Suprapubic skin (tissue), 3 donors: Measurements from ENCODE around the gene NEK6.

ENCODE experiments used
- EP300 ChIP-seq: sonication (generic); formaldehyde crosslinking; IDR thresholded peaks from one replicate; pipeline ENCODE4 v1.6.1; 2017; ENCODE audit warnings: antibody characterized with exemption
- POLR2A ChIP-seq, 2 donors: fragments of 450-650 bp; IDR thresholded peaks; one replicate each; pipeline ENCODE4 v1.6.1; 2017; ENCODE audit warnings: antibody characterized with exemption in 2 of 2, mild to moderate bottlenecking in 2 of 2, moderate library complexity in 2 of 2
- TF ChIP-seq, protein P1 (sequence below), 2 donors: fragments of 200-600 bp in 1 of 2; fragments of 450-650 bp in 1 of 2; sonication (generic) in 1 of 2; IDR thresholded peaks; one replicate each; pipeline ENCODE4 v1.5.1; 2016 to 2019; ENCODE audit warnings: antibody characterized with exemption in 2 of 2, mild to moderate bottlenecking in 1 of 2, moderate library complexity in 1 of 2

DNA sequence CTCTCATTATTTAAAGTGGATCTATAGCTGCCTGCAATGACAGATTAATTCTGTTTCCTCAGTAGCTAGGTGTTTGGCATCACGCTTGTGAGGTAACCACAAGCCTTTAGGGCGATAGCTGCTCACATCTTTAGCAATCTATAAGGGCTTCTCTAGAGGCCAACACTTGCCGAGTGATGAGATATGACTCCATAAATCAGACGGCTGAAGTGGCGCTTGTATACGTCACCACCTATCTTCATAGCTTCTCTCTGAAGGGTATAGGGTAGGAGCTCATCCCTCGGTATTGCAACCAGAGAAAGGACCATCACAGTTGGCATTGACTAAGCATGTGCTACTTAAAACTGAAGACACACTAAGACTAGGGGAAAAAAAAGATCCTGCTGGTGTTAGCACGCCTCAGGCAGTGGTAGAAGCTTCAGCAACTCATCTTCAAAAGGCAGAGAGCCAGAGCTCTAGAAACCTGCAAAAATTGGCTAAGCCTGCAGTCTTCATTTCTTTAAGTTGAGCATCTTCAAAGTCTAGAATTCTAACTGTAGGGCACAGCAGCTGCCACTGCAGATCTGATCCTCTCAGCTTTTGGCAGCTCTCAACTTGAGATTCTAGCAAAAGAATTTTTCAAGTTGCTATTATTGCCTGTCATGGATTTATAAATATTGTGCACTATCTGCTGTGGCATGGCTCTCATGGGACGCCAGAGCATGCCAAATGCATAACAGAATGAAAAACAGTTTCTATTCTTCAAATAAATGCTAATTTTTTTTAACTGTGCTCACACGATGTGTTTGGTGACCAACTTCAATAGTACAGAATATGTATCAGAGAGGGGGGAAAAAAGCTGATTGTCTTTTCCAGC is 120.0 kb downstream of the NEK6 start:
- TF ChIP-seq, protein P1, sequence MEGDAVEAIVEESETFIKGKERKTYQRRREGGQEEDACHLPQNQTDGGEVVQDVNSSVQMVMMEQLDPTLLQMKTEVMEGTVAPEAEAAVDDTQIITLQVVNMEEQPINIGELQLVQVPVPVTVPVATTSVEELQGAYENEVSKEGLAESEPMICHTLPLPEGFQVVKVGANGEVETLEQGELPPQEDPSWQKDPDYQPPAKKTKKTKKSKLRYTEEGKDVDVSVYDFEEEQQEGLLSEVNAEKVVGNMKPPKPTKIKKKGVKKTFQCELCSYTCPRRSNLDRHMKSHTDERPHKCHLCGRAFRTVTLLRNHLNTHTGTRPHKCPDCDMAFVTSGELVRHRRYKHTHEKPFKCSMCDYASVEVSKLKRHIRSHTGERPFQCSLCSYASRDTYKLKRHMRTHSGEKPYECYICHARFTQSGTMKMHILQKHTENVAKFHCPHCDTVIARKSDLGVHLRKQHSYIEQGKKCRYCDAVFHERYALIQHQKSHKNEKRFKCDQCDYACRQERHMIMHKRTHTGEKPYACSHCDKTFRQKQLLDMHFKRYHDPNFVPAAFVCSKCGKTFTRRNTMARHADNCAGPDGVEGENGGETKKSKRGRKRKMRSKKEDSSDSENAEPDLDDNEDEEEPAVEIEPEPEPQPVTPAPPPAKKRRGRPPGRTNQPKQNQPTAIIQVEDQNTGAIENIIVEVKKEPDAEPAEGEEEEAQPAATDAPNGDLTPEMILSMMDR (IDR thresholded peaks at IDR 0.05): no peak
- TF ChIP-seq POLR2A (IDR thresholded peaks at IDR 0.05) (no peak), EP300 (no peak)
